Brain pericyte (primary cell): ENCODE data around the gene RFXAP.

Source experiments
- DNase-seq: peaks from one replicate; pipeline ENCODE4 v3.0.0-alpha.2; 2012; ENCODE audit warnings: low read depth, low spot score

The RFXAP gene

GRCh38 chr13:36817996-36818803 is 822 bp upstream of the RFXAP start:
- no peak for DNase-seq

GRCh38 chr13:36819739-36820090 is 693 bp downstream of the RFXAP start:
- no peak for DNase-seq

DNA sequence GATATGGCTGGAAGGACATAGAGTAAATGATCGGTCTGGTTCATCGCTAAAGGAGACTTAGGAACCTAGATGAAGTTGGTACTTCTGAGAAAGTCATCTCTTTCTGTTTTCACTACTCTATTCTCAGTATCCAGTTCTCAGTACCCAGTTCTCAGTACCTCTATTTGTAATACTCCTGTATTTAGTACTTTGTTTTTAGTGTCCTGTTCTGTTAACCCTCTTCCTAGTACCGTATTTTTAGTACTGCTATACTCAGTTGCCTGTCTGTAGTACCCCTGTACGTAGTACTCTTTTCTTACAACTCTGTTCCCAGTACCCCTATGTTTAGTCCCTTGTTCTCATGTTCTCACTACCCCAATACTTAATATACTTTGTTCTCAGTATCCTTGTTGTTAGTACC is 1.2 kb downstream of the RFXAP start:
- DNase-seq = no peak

- DNase-seq = no peak
Observed at GRCh38 chr13:36822785-36823184, 3.8 kb downstream of the RFXAP start.

DNA sequence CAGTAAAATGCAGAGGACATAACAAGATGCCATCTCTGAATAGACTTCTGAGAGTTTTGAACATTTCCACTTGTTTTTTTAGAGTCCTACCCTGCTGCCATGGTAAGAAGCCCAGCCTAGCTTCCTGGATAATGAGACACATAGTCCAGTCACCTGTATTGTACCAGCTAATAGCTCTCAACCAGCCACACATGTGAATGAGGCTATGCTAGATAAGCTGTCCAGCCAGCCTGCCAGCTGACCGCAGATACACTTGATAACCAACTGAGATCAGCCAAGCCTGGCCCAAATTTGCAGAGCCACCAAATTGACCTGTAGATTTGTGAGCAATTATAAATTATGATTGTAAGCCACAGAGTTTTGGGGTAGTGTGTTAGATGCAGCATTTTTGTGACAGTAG is 10.7 kb downstream of the RFXAP start:
- DNase-seq = no peak

GRCh38 chr13:36831291-36831690 is 12.3 kb downstream of the RFXAP start:
- DNase-seq = no peak

DNA sequence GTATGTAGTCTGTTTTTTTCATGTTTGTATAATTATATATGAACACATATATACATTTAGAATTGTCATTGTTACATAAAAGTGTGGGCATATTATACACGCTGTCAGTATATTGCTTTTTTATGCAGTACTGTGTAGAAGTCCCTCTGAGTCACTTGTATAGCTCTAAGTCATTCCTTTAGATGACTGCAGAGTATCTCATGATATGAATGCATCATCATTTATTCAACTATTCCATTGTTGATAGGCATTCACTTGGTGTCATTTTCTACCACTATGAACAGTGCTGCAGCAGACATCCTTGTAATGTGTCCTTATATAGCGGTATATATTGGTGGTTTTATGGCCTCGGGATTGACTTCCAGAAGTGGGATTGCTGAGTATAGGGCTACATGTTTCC is 15.3 kb downstream of the RFXAP start:
- no peak for DNase-seq

DNA sequence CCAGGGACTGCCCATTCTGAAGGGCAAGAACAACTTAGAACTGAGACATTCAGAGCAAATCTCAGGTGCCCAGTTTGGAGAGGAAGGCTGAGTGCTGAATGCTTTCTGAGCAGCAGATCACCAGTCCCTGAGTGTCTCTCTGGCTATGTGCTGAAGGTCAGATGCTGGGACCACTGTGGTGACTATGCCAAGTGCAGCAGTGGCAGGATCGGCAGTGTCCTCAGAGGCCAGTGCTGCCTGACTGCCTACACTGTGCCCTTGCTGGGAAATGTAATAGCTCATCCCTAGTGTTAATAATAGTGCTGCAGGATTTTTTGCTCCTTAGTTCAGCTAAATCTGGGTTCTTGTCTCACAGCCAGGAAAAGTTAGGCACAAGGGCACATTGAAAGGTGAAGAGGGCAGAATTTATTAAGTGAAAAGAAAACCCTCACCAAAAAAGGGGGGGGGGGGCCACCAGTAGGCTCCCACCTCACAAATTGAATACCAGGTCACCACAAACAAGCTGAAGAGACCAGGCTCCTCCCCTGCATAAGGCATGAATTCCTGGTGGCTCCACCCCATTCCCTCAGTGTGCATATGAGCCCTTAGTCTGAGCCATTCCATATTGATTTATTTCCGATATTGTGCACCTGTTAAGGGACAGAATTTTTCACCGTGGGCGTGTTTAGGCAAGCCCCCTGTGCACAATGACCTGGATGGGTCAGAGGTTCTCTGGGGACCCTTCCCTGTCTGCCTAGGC is 18.5 kb downstream of the RFXAP start:
- no peak for DNase-seq

- DNase-seq = no peak
Observed at GRCh38 chr13:36839281-36839680, 20.3 kb downstream of the RFXAP start.

DNA sequence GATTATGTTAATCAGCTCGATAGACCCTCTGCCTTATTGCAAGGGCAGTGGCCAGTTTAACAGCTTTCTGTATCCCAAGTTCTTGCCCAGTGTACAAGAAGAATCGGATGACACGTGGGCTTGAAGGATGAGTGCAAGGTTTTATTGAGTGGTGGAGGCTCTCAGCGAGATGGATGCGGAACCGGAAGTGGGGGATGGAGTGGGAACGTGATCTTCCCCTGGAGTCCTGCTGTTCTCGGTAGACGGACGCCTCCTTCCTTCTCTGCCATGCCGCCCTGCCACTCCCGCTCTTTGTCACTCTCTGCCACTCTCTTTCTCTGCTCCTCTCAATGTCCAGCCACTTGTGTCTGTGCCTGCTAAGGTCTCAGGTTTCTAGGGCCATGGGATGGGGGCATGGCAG is 21.0 kb downstream of the RFXAP start:
- no peak for DNase-seq

- DNase-seq = no peak
Observed at GRCh38 chr13:36840718-36841250, 21.8 kb downstream of the RFXAP start.

GRCh38 chr13:36841391-36841790 is 22.4 kb downstream of the RFXAP start:
- no peak for DNase-seq

- DNase-seq = no peak
Observed at GRCh38 chr13:36847606-36848005, 28.6 kb downstream of the RFXAP start.

DNA sequence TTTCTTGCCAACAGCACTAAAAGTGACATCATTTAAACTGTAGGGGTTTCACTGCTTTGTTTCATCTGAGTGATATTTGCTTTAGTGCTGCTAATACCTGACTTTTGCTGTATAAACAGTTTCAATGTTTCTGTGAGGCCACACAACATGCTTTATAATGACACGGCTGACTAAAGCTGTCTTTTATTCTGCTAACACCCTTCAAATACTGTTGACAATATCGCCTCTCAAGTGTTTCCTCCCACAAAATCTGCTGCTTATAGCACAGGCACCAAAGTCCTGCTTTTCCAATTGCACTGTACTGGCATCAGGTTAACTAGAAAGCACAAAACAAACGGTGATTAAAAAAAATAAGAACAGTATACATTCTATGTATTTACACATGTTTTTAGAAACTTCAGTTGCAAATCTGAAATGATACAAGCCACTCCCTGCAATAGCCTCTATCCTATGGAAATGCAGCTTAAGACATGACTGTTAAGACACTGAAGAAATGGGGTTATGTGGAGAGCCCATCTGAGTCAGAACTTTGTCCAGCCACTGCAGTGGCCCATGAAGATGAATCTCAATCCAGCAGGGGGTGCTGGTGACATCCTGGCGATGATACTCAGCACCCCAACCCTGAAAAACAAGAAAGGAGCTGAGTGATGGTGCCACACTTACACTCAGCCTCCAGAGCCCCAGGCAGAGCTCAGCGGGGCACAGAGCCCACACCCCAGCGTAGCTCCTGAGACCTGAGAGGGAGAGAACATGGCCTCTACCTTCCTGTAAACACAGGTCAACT is 29.4 kb downstream of the RFXAP start:
- DNase-seq = no peak

- no peak for DNase-seq
Observed at GRCh38 chr13:36850790-36851438, 31.9 kb downstream of the RFXAP start.

GRCh38 chr13:36857253-36857652 is 38.2 kb downstream of the RFXAP start:
- DNase-seq = no peak

DNA sequence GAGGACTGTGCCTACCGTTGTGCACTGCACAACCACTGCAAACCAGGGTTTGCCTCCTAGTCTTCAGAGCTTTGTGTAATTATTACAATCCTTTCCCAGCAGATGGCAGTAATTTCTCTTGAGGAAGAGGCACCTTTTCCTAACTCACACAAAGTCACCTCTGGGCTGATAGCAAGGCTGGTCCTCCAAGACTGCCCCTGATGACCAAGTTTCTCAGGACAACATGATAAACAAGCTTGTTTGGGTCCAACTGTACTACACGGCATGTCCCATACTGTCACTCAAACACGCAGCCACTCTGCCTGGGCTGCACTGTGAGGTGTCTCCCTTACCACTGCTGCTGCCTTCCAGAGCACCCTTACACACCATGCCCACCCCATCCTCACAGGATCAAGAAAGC is 39.3 kb downstream of the RFXAP start:
- DNase-seq = peak; percentile 12

GRCh38 chr13:36859259-36859658 is 40.2 kb downstream of the RFXAP start:
- DNase-seq = no peak

GRCh38 chr13:36862002-36862685 is 43.1 kb downstream of the RFXAP start:
- no peak for DNase-seq

GRCh38 chr13:36862722-36863121 is 43.7 kb downstream of the RFXAP start:
- DNase-seq = no peak

DNA sequence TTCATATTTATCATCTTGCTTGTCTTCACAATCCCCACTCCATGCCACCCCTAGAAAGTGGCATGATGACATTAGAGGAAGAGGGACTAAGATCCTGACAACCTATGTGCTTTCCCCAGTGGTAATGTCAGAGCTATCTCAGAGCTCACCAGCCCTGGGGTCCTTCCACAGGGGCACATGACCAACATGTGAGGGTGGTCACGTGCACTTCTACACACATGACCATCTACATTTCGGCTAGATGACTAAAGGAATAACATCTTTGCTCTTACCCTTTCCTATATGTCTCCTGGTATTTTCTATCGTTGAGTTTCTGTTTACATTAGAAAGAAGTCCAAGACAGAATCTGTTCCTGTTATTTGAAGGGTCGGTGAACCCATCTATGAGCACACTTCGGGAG is 46.2 kb downstream of the RFXAP start:
- no peak for DNase-seq
